ENCODE data around the gene ID4.
A peak's percentile ranks its signal among the peaks of the same experiment; 100 is the strongest.

The ID4 gene

GRCh38 chr6:19836799-19837510, at the start of gene ID4:
Gene ID4 (plus strand): TSS chr6:19837370. CDS start chr6:19837755, 385 bp downstream.
- DNase-seq (ENCODE audit: low read depth), result no peak

GRCh38 chr6:19788686-19789085, 48.5 kb upstream of the ID4 start:
- no peak for DNase-seq (ENCODE audit: low read depth)

GRCh38 chr6:19789100-19789803, 47.9 kb upstream of the ID4 start:
- no peak for DNase-seq (ENCODE audit: low read depth)

- DNase-seq (ENCODE audit: low read depth), result no peak
Observed at GRCh38 chr6:19791267-19791666, 45.9 kb upstream of the ID4 start.

- no peak for DNase-seq (ENCODE audit: low read depth)
Observed at GRCh38 chr6:19795211-19795610, 42.0 kb upstream of the ID4 start.

GRCh38 chr6:19796452-19796851, 40.7 kb upstream of the ID4 start:
- DNase-seq (ENCODE audit: low read depth), result no peak

GRCh38 chr6:19798362-19798761, 38.8 kb upstream of the ID4 start:
- no peak for DNase-seq (ENCODE audit: low read depth)

GRCh38 chr6:19802656-19803055, 34.5 kb upstream of the ID4 start:
- DNase-seq (ENCODE audit: low read depth), result no peak

- DNase-seq (ENCODE audit: low read depth), result no peak
Observed at GRCh38 chr6:19803331-19804204, 33.6 kb upstream of the ID4 start.

- DNase-seq (ENCODE audit: low read depth), result peak; percentile 45
Observed at GRCh38 chr6:19804205-19805128, 32.7 kb upstream of the ID4 start.

- DNase-seq (ENCODE audit: low read depth), result no peak
Observed at GRCh38 chr6:19805129-19805481, 32.1 kb upstream of the ID4 start.

GRCh38 chr6:19806971-19807396, 30.2 kb upstream of the ID4 start:
- no peak for DNase-seq (ENCODE audit: low read depth)

- DNase-seq (ENCODE audit: low read depth), result no peak
Observed at GRCh38 chr6:19811397-19812079, 25.6 kb upstream of the ID4 start.

GRCh38 chr6:19812512-19813119, 24.6 kb upstream of the ID4 start:
- no peak for DNase-seq (ENCODE audit: low read depth)

GRCh38 chr6:19818805-19819204, 18.4 kb upstream of the ID4 start:
- no peak for DNase-seq (ENCODE audit: low read depth)

- no peak for DNase-seq (ENCODE audit: low read depth)
Observed at GRCh38 chr6:19824058-19824807, 12.9 kb upstream of the ID4 start.

GRCh38 chr6:19827247-19827646, 9.9 kb upstream of the ID4 start:
- DNase-seq (ENCODE audit: low read depth), result no peak

- no peak for DNase-seq (ENCODE audit: low read depth)
Observed at GRCh38 chr6:19827903-19828302, 9.3 kb upstream of the ID4 start.

- DNase-seq (ENCODE audit: low read depth), result no peak
Observed at GRCh38 chr6:19830171-19830570, 7.0 kb upstream of the ID4 start.

- DNase-seq (ENCODE audit: low read depth), result no peak
Observed at GRCh38 chr6:19831358-19831757, 5.8 kb upstream of the ID4 start.
